Measurements from ENCODE around the gene MIA2. TPM values are rescaled to one million over a fixed set of nuclear protein-coding genes. Genes with fewer than 3 reads are reported as not detected.
"Not testable (repeated sequence)": the region's sequence is repeated elsewhere in the genome, so short reads cannot be mapped to it uniquely, and the experiment has no call there.

Gene MIA2
- total RNA-seq, 1 donor: 21.6 TPM

DNA sequence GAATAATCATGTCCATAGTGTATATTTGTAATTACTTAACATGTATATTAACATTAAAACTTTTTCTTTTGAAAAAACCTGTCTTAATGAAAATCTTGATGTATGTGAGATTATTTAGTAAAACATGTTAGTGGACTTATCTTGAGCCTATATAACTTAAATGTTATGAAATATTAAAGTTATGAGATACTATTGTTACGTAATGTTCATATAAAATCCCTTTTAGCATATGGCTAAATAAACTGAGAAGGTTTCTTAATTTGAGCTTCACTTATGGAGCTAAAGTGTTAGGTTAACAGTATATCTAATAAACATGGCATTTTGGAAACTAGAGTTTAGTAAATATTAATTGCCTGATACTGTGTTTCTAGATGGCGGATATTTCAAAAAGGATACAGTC lies 59.9 kb downstream of the MIA2 start:
- peak; percentile 13 for DNase-seq (ENCODE audit: low read depth)
- TF ChIP-seq CTCF (IDR thresholded peaks at IDR 0.05; ENCODE audit: insufficient read depth, low read depth, low read length): no peak
- H3K4me3 ChIP-seq (ENCODE audit: low read depth, low read length): no peak overlapping the region

DNA sequence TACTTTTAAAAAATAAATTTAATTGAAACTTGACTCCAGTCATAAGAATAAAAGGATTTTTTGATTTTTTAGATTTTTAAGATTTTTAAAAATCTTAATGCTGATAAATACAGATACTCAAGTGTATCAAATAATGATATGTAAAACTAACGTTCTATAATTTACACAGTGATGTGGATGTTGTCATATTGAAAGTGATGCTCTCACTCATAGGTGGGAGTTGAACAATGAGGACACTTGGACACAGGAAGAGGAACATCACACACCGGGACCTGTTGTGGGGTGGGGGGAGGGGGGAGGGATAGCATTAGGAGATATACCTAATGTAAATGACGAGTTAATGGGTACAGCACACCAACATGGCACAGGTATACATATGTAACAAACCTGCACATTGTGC lies 66.7 kb downstream of the MIA2 start:
- DNase-seq (ENCODE audit: low read depth); H3K4me3 ChIP-seq (ENCODE audit: low read depth, low read length): not testable (repeated sequence)

- no peak for TF ChIP-seq CTCF (IDR thresholded peaks at IDR 0.05; ENCODE audit: insufficient read depth, low read depth, low read length)
- DNase-seq (ENCODE audit: low read depth): no peak
- H3K4me3 ChIP-seq (ENCODE audit: low read depth, low read length): no peak overlapping the region
Measured at GRCh38 chr14:39302124-39302810, 68.6 kb downstream of the MIA2 start.

DNA sequence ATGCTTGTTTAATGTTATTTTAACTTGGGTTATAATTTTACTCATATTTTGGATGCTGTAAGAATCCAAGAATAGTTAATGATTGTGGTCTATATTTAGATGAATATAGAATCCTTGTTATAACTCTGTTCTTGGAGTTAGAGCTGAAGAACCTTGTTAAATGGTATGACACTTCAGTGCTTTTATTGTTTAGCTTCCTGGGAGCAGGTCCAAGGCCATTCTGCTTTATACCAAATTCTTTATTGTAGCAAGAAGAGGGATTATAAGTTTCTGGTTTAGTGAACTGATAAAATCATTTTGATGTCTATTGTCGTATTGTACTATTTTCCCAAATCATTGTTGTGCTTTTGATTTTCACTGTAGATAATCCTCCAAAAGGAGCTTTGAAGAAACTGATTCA lies 69.4 kb downstream of the MIA2 start:
- H3K4me3 ChIP-seq (ENCODE audit: low read depth, low read length): no peak overlapping the region
- TF ChIP-seq CTCF (IDR thresholded peaks at IDR 0.05; ENCODE audit: insufficient read depth, low read depth, low read length): no peak
- DNase-seq (ENCODE audit: low read depth): no peak

DNA sequence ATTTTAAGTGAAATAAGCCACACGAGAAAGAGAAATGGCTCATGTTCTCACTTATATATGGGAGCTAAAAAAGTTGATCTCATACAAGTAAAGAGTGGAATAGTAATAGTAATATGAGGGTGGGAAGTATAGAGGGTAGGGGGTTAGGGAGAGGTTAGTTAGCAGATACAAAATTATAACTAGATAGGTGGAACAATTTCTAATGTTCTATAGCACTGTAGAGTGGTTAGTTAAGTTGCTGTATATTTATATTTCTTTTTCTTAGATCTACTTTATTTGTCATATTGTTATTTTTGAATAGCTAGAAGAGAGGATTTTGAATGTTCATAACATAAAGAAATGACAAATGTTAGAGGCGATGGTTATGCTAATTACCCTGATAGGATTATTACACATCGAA lies 74.1 kb downstream of the MIA2 start:
- DNase-seq (ENCODE audit: low read depth): no peak
- no peak for TF ChIP-seq CTCF (IDR thresholded peaks at IDR 0.05; ENCODE audit: insufficient read depth, low read depth, low read length)
- H3K4me3 ChIP-seq (ENCODE audit: low read depth, low read length): no peak overlapping the region

GRCh38 chr14:39310051-39310450 lies 76.3 kb downstream of the MIA2 start:
- DNase-seq (ENCODE audit: low read depth): peak; percentile 30
- H3K4me3 ChIP-seq (ENCODE audit: low read depth, low read length): no peak overlapping the region
- TF ChIP-seq CTCF (IDR thresholded peaks at IDR 0.05; ENCODE audit: insufficient read depth, low read depth, low read length): no peak

DNA sequence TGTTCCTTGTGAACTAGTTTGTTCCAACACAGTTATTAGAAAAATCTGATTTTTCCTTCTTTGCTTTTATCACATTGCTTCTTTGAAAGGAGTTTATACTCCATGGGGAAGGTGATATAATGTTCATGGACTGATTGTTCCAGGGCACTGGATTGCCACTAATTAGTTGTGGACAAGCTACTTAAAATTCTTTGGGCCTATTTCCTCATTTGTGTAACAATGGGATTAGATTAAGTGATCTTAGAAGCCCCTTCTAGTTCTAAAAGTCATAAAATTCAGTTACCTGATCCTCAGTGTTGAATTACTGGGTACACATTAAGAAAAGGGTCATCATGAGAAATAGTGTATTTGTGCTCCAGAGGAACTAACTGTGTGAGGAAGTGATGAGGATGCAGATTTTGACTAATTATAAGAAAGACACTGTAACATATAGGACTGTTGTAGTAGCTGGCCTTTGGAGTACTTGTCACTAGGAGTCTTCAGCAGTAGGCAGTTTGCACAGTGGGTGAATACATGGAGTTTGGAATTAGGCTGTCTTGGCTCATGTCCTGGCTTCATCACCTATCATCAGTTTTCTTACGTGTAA lies 82.2 kb downstream of the MIA2 start:
- no peak for DNase-seq (ENCODE audit: low read depth)

More for the DNA sequence above, 82.2 kb downstream of the MIA2 start:
- TF ChIP-seq CTCF (IDR thresholded peaks at IDR 0.05; ENCODE audit: insufficient read depth, low read depth, low read length): no peak
- H3K4me3 ChIP-seq (ENCODE audit: low read depth, low read length): no peak overlapping the region

Measured in fibroblast of villous mesenchyme (primary cell).